GM23338 (cell line): ENCODE measurements around the gene RNF182. TPM values are rescaled to one million over a fixed set of nuclear protein-coding genes. Genes with fewer than 3 reads are reported as not detected.

Source experiments
- ATAC-seq: fragments of 200-7000 bp; cut with Tn5 transposase; 3 replicates; pipeline ENCODE4 v1.9.1; 2020
- DNase-seq: peaks from one replicate; pipeline ENCODE4 v3.0.0-alpha.2; 2015; ENCODE audit warnings: low spot score
- H2AFZ ChIP-seq: fragments of 200-600 bp; sonication (generic); 2 replicates; pipeline ENCODE4 v1.8.0; 2016; ENCODE audit warnings: antibody characterized with exemption, mild to moderate bottlenecking, moderate library complexity
- H3F3A ChIP-seq: fragments of 200-600 bp; sonication (generic); replicated peaks from 2 replicates; pipeline ENCODE4 v1.8.0; 2017; ENCODE audit warnings: antibody characterized with exemption, mixed run types, low read depth
- H3K27ac ChIP-seq: fragments of 200-600 bp; sonication (generic); 2 replicates; pipeline ENCODE4 v1.6.1; 2016; ENCODE audit warnings: low read depth
- H3K27me3 ChIP-seq: fragments of 200-600 bp; sonication (generic); 2 replicates; pipeline ENCODE4 v1.8.0; 2016; ENCODE audit warnings: mild to moderate bottlenecking, mixed run types, moderate library complexity; ENCODE audit not compliant: insufficient read depth
- H3K36me3 ChIP-seq: fragments of 200-600 bp; sonication (generic); 2 replicates; pipeline ENCODE4 v1.8.0; 2016; ENCODE audit warnings: mild to moderate bottlenecking; ENCODE audit not compliant: insufficient read depth
- H3K4me1 ChIP-seq: fragments of 200-600 bp; sonication (generic); 2 replicates; pipeline ENCODE4 v1.8.0; 2016; ENCODE audit warnings: mild to moderate bottlenecking, moderate library complexity; ENCODE audit not compliant: insufficient read depth
- H3K4me2 ChIP-seq: fragments of 200-600 bp; sonication (generic); 2 replicates; pipeline ENCODE4 v1.7.1; 2017; ENCODE audit warnings: mixed run types
- H3K4me3 ChIP-seq: fragments of 200-600 bp; sonication (generic); 2 replicates; pipeline ENCODE4 v1.6.1; 2016; ENCODE audit warnings: mixed run types
- H3K79me2 ChIP-seq: fragments of 200-600 bp; sonication (generic); replicated peaks from 2 replicates; pipeline ENCODE4 v1.8.0; 2017; ENCODE audit warnings: mild to moderate bottlenecking; ENCODE audit not compliant: insufficient read depth
- H3K9me2 ChIP-seq: fragments of 200-600 bp; sonication (generic); 2 replicates; pipeline ENCODE4 v1.8.0; 2017; ENCODE audit not compliant: insufficient read depth
- H4K20me1 ChIP-seq: fragments of 200-600 bp; sonication (generic); replicated peaks from 2 replicates; pipeline ENCODE4 v1.8.0; 2017; ENCODE audit warnings: mild to moderate bottlenecking; ENCODE audit not compliant: insufficient read depth
- H3K27ac Mint-ChIP-seq: 2 replicates; pipeline ENCODE4 v1.8.0; 2020; ENCODE audit warnings: inconsistent platforms, mild to moderate bottlenecking, moderate library complexity, mixed read lengths
- H3K27me3 Mint-ChIP-seq: 3 replicates; pipeline ENCODE4 v1.8.0; 2022; ENCODE audit warnings: low read depth, mild to moderate bottlenecking, moderate library complexity, mixed read lengths, inconsistent platforms; ENCODE audit not compliant: insufficient read depth, poor library complexity
- H3K36me3 Mint-ChIP-seq: 3 replicates; pipeline ENCODE4 v1.8.0; 2021; ENCODE audit warnings: low read depth, mild to moderate bottlenecking, inconsistent platforms, moderate library complexity, mixed read lengths
- H3K4me1 Mint-ChIP-seq: 3 replicates; pipeline ENCODE4 v1.8.0; 2020; ENCODE audit warnings: mild to moderate bottlenecking, inconsistent platforms, mixed read lengths
- H3K4me3 Mint-ChIP-seq: 3 replicates; pipeline ENCODE4 v1.8.0; 2021; ENCODE audit warnings: moderate library complexity, mild to moderate bottlenecking, inconsistent platforms, mixed read lengths
- H3K9me3 Mint-ChIP-seq: 3 replicates; pipeline ENCODE4 v1.8.0; 2020; ENCODE audit warnings: moderate library complexity, mild to moderate bottlenecking, inconsistent platforms, mixed read lengths
- CREB1 ChIP-seq: fragments of 250-450 bp; sonication (Bioruptor Pico); IDR thresholded peaks from 2 replicates; pipeline ENCODE4 v1.5.0; 2020; ENCODE audit warnings: low read depth, mild to moderate bottlenecking, moderate library complexity
- EZH2phosphoT487 ChIP-seq: fragments of 200-600 bp; sonication (generic); IDR thresholded peaks from one replicate; pipeline ENCODE4 v1.8.1; 2018; ENCODE audit warnings: antibody characterized with exemption; ENCODE audit not compliant: unreplicated experiment
- NANOG ChIP-seq: IDR thresholded peaks from 2 replicates; pipeline ENCODE4 v1.6.1; 2016; ENCODE audit warnings: antibody characterized with exemption, borderline replicate concordance
- POLR2AphosphoS5 ChIP-seq: IDR thresholded peaks from 2 replicates; pipeline ENCODE4 v1.6.1; 2016; ENCODE audit warnings: antibody characterized with exemption, low read depth
- STAT1 ChIP-seq: IDR thresholded peaks from one replicate; pipeline ENCODE4 v1.6.1; 2016; ENCODE audit warnings: antibody characterized with exemption; ENCODE audit not compliant: unreplicated experiment
- ZNF114 ChIP-seq: fragments of 250-450 bp; sonication (Bioruptor Pico); IDR thresholded peaks from 2 replicates; pipeline ENCODE4 v1.5.0; 2020; ENCODE audit warnings: mild to moderate bottlenecking, moderate library complexity
- ZNF331 ChIP-seq: fragments of 250-450 bp; sonication (Bioruptor Pico); IDR thresholded peaks from 2 replicates; pipeline ENCODE4 v1.5.0; 2020; ENCODE audit warnings: low read depth, mild to moderate bottlenecking, moderate library complexity
- ZNF462 ChIP-seq: fragments of 250-450 bp; sonication (Bioruptor Pico); IDR thresholded peaks from 2 replicates; pipeline ENCODE4 v1.5.0; 2020; ENCODE audit warnings: mild to moderate bottlenecking, moderate library complexity
- polyA plus RNA-seq: library from polyadenylated mRNA; unstranded; fragments of >200 nt; fragmentation: Nextera tagmentation; extraction: Ambion mirVana; gene quantifications from 2 replicates; pipeline ENCODE4 v1.2.1, GENCODE V29; 2016
- total RNA-seq: library from RNA; depleted of rRNA; stranded (reverse); fragments of >200 nt; shearing (Covaris generic); gene quantifications from 2 replicates; pipeline ENCODE4 v1.2.3, GENCODE V29; 2014
- TF ChIP-seq, protein P1 (sequence below): IDR thresholded peaks from one replicate; pipeline ENCODE4 v1.6.1; 2018; ENCODE audit warnings: antibody characterized with exemption; ENCODE audit not compliant: unreplicated experiment

The RNF182 gene
- total and polyA plus RNA-seq, 2 experiments from 2014 or later: 3.2 to 9.8 TPM

GRCh38 chr6:14022673-14023072 is 97.9 kb downstream of the RNF182 start:
- Histone ChIP-seq H3K79me2 (no peaks in the 10 kb centered on the region), H4K20me1 (no peaks in the 10 kb centered on the region), H3F3A (no peaks in the 10 kb centered on the region), H2AFZ (no peak overlapping the region), H3K4me2 (no peak overlapping the region), H3K4me3 (no peak overlapping the region), H3K27me3 (no peaks in the 10 kb centered on the region), H3K27ac (no peak overlapping the region), H3K36me3 (no peaks in the 10 kb centered on the region), H3K4me1 (peaks cover 27% of the 10 kb centered on the region; the same call in 1 of the 2 replicates), H3K9me2 (peaks cover 8% of the 10 kb centered on the region; the same call in 1 of the 2 replicates)
- no peak for DNase-seq
- H3K9me3 Mint-ChIP-seq: peaks cover 7% of the 10 kb centered on the region
- ATAC-seq: no peak
- peaks cover 12% of the 10 kb centered on the region for H3K27me3 Mint-ChIP-seq
- no peak for TF ChIP-seq EZH2phosphoT487
- no peak for TF ChIP-seq ZNF331 (CRISPR knock-in tag)
- TF ChIP-seq ZNF462 (CRISPR knock-in tag): no peak
- TF ChIP-seq CREB1: no peak
- no peak for TF ChIP-seq NANOG
- no peak for TF ChIP-seq POLR2AphosphoS5
- TF ChIP-seq STAT1: no peak
- TF ChIP-seq, protein P1, sequence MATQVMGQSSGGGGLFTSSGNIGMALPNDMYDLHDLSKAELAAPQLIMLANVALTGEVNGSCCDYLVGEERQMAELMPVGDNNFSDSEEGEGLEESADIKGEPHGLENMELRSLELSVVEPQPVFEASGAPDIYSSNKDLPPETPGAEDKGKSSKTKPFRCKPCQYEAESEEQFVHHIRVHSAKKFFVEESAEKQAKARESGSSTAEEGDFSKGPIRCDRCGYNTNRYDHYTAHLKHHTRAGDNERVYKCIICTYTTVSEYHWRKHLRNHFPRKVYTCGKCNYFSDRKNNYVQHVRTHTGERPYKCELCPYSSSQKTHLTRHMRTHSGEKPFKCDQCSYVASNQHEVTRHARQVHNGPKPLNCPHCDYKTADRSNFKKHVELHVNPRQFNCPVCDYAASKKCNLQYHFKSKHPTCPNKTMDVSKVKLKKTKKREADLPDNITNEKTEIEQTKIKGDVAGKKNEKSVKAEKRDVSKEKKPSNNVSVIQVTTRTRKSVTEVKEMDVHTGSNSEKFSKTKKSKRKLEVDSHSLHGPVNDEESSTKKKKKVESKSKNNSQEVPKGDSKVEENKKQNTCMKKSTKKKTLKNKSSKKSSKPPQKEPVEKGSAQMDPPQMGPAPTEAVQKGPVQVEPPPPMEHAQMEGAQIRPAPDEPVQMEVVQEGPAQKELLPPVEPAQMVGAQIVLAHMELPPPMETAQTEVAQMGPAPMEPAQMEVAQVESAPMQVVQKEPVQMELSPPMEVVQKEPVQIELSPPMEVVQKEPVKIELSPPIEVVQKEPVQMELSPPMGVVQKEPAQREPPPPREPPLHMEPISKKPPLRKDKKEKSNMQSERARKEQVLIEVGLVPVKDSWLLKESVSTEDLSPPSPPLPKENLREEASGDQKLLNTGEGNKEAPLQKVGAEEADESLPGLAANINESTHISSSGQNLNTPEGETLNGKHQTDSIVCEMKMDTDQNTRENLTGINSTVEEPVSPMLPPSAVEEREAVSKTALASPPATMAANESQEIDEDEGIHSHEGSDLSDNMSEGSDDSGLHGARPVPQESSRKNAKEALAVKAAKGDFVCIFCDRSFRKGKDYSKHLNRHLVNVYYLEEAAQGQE: no peak
- no peak for TF ChIP-seq ZNF114
- no peak overlapping the region for H3K27ac Mint-ChIP-seq
- H3K4me3 Mint-ChIP-seq: no peak overlapping the region
- peaks cover 7% of the 10 kb centered on the region; the same call in 2 of the 3 replicates for H3K36me3 Mint-ChIP-seq
- H3K4me1 Mint-ChIP-seq: peaks cover 37% of the 10 kb centered on the region
